ENCODE measurements around the gene PRDM7.
"Not testable (repeated sequence)": the region's sequence is repeated elsewhere in the genome, so short reads cannot be mapped to it uniquely, and the experiment has no call there.

Gene PRDM7

DNA sequence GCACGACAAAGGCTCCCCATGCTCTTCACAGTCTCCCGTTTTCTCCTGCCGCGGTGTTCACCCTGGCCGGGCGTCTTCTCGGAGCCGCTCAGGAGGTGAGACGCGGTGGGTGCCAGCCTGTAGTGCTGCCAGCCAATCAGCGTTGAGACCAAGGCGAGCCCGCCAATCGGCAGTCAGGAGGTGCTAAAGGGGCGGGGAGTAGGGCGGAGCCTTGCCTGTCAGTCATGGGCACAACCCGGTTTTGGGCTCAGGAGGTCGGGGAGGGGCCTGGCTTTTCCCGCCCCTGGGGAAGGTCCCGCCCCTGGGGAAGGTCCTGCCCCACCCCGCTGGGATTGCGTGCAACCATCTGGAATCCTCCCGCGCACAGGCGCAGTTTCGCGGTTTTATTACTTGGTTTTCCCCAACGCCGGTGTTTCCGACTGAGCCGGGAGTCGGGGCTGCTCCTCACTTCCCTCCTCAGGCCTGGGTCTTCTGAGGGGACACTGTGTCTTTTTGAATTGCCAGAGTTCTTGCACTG is at the start of gene PRDM7:
PRDM7 (minus strand) TSS at position 92 of the 517 bp plus-strand sequence. CDS start 1,421 bp downstream, outside the sequence.
- DNase-seq, result peak; percentile 99
- in situ Hi-C loops (cut with HindIII; ENCODE audit: low pct_ligation_motif_present, low pct_unique_long_range_greater_than_20kb, low sequenced_read_pairs), result no loop called here

DNA sequence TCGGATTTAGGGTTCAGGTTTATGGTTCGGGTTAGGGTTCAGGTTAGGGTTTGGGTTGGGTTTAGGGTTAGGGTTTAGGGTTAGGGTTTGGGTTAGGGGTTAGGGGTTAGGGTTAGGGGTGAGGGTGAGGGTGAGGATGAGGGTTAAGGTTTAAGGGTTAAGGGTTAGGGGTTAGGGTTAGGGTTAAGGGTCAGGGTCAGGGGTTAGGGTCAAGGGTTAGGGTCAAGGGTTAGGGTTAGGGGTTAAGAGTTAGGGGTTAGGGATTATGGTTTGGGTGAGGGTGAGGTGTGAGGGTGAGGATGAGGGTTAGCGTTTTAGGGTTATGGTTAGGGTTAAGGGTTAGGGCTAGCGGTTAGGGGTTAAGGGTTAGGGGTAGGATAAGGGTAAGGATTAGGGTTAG is 44.7 kb upstream of the PRDM7 start:
- in situ Hi-C loops (cut with HindIII; ENCODE audit: low pct_ligation_motif_present, low pct_unique_long_range_greater_than_20kb, low sequenced_read_pairs); DNase-seq: not testable (repeated sequence)

DNA sequence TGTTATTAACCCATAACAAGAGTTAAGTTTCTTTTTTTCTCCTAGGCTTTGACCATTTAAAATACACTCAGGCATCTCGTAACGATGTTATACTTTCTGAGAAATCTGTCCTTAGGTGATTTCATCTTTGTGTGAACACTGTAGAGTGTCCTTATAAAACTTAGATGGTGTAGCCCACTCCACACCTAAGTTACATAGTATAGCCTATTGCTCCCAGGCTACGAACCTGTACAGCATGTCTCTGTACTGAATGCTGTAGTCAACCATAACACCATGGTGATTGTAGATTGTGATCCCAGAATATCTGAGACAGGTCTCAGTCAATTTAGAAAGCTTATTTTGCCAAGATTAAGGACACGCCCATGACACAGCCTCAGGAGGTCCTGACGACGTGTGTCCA is 30.5 kb upstream of the PRDM7 start:
- DNase-seq; in situ Hi-C loops (cut with HindIII; ENCODE audit: low pct_ligation_motif_present, low pct_unique_long_range_greater_than_20kb, low sequenced_read_pairs): not testable (repeated sequence)

DNA sequence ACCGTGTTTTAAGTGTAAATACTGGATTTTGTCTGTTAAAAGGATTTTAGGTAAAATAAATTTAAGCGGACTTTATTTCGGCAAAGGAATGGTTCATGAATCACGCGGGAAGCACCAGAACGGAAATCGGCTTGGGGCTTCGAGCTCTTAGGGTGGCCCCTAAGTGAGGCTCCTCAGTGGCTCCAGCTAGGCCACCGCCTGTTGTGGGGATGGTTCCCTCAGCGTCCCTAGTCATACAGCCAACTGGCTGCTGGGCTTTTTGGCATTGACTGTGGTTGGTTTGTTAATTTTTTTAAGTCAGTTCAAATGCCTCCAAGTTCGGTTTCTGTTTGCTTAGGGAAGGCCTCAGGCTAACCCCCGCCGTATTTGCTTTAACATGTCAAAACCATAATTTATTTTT is 29.9 kb upstream of the PRDM7 start:
- DNase-seq; in situ Hi-C loops (cut with HindIII; ENCODE audit: low pct_ligation_motif_present, low pct_unique_long_range_greater_than_20kb, low sequenced_read_pairs): not testable (repeated sequence)

DNA sequence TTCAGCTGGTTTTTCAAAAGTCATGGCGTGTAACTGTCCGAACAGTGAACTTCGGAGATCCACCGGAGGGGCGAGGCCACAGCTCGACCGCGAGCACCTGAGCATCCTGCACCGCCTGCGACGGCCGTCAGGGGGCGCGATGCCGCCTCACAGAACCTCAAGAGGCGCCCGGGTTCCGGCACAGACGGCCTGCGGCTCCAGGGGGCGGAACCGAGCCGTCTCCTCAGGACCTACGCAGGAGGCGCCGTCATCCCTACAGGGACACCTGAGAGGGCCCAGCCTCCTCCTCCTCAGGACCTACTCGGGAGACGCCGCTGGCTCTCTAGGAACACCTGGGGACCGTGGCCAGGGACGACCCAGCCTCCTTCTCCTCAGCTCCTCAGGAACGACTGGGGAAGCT is 29.1 kb upstream of the PRDM7 start:
- DNase-seq; in situ Hi-C loops (cut with HindIII; ENCODE audit: low pct_ligation_motif_present, low pct_unique_long_range_greater_than_20kb, low sequenced_read_pairs): not testable (repeated sequence)

DNA sequence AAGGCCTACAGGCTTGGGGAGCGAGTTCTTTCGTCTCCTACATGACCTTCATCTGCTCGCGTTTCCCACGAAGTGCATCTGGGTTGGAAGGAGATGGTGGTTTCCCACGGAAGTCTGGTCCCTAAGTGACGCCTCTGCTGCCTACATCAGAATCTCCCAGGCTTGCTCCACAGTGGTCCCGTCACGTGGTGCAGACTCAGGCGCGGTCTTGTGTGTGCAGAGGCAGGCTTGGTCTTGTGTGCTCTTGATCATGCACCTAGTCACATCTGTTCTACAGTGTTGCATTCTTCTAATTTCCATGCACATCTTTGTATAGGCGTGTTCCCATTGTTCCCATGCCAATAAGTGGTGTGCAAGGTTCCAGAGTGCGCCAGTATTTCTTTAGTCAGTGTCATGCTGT is 27.6 kb upstream of the PRDM7 start:
- DNase-seq; in situ Hi-C loops (cut with HindIII; ENCODE audit: low pct_ligation_motif_present, low pct_unique_long_range_greater_than_20kb, low sequenced_read_pairs): not testable (repeated sequence)

DNA sequence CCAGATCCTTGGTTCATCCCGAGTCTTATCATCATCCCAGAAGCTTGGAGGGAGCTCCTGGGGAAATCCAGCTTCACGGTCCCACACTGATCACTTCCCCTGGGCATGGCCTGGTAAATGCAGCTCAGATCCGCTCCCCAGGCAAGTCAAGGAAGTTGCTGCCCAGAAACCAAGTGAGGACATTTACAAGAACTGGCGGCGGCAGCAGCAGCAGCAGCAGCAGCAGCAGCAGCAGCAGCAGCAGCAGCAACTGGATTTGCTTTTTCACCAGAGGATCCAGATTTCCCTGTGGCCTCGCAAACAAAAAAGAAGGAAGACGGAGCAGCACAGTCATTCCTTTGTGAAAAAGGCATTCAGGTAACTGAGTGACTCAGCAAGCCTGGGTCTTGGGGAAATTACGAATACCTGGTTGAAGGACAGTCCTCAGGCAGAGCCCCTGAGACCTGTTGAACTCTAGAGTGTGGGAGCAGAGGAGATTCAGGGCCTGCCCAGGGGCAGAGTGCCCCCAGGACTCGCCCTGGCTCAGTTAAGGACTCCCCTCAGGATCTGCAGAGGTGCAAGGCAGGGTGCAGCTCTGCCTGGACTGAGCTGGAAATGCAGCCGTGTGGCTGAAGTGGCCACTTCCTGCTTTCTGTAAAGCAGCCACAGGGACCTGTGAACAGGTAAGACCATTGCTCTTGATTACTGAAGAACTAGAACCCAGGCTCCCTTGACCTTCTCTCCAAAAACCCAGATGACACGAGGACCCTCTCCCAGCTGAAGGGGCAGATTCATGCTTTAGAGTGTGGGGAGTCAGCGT is 25.2 kb upstream of the PRDM7 start:
- DNase-seq; in situ Hi-C loops (cut with HindIII; ENCODE audit: low pct_ligation_motif_present, low pct_unique_long_range_greater_than_20kb, low sequenced_read_pairs): not testable (repeated sequence)

DNA sequence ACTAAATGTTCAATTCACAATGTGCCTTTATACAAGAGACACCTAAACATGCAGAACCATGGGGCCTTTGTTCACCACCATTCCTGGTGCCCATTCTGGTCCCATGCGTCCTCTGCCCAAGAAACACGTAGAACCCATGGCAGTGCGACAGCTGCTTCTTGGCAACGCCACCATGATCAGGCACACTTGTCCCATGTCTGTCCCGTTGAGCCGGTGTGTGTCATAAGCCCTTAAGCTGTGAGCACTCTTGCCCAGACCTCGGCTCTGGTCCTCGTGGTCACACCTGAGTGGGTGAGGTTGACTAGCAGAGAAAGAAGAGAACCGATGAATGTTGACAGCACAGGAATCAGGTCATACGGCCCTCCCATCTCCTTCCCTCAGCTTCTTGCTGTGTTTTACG is 24.2 kb upstream of the PRDM7 start:
- DNase-seq; in situ Hi-C loops (cut with HindIII; ENCODE audit: low pct_ligation_motif_present, low pct_unique_long_range_greater_than_20kb, low sequenced_read_pairs): not testable (repeated sequence)

DNA sequence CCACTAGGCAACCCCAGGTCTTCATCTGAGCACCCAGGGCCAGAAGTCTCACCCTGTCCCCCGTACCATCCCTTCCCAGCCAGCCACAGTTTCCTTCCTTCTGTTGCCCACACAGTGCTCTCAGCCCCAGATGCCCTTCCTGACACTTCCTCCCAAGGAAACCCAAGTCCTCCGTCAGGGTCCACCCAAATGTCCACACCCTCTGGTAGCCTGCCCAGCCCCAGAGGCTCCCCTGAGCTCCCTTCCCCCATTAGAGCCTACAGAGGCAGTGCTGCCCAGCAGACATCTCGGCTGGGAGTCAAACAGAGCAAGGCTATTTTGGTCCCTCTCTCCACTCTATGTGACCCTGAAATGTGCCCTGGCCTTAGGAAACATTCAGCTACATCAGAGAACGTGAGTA is 23.7 kb upstream of the PRDM7 start:
- DNase-seq; in situ Hi-C loops (cut with HindIII; ENCODE audit: low pct_ligation_motif_present, low pct_unique_long_range_greater_than_20kb, low sequenced_read_pairs): not testable (repeated sequence)

DNA sequence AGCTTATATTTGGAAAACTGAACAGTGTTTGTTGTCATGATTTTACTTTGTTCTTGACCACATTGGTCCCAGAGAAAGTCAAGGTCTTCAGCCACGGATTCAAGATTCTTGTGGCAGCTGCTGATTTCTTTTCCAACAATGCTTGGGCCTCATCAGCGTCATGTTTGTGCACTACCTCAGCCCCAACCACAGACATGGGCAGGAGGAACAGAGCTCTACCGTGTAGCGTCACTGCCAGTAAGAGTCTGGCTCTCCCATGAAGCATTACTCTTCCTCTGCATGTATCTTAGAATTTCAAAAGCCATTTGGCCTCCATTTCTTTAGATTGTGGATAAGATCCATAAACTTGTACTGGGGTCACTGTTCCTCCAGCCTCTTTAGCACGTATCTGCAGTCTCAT is 23.1 kb upstream of the PRDM7 start:
- not testable (repeated sequence) for DNase-seq

DNA sequence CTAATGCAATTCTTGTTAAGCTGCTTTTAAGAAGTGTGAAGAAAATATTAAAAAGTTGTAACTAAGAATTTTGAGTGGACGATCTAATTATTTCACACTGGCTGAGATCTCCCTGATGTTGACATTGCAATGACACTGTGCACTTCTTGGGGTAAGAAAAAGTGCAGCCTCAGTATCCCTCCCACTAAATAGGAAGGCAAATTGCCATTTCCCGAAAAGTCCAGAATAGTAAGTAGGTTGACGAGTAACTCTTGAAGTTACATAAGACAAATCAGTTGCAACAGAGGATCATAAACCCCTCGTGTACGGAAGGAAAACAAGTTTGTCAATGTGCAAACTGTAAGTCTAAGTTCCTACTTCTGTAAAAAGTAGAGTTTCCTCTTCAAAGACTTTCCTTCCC is 21.8 kb upstream of the PRDM7 start:
- DNase-seq; in situ Hi-C loops (cut with HindIII; ENCODE audit: low pct_ligation_motif_present, low pct_unique_long_range_greater_than_20kb, low sequenced_read_pairs): not testable (repeated sequence)

More for the DNA sequence above, 23.1 kb upstream of the PRDM7 start:
- in situ Hi-C loops (cut with HindIII; ENCODE audit: low pct_ligation_motif_present, low pct_unique_long_range_greater_than_20kb, low sequenced_read_pairs), result not testable (repeated sequence)

DNA sequence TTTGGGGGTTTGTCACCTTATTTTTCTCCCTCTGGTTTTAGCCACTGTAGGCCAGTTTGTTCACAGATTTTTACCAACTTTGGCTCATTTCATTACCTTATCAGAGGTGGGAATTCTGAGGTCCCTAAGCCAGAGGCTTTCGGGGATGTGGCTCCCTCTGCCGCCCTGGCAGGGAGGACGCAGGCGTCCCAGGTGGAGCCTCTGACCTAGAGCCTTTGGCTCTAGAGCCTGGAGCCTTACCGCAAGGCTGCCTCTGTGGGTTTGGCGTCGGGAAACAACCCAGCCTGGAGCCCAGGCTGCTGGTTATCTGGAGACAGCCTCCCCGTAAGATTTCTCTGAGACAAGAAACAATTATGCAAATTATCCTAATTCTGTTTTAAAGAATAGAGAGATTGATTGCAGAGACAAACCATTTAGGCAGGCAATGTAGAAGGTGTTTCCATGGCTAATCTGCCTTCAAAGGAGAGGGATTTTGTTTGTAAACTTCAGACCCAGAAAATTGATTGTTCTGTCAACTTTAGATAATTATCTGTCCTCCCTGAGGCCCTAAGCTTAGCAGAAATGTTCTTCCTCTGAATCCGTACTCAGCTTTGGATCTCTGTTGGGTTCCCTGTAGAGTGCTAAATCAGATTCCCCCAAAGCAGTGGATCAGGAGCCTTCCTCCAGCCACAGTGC is 20.0 kb upstream of the PRDM7 start:
- in situ Hi-C loops (cut with HindIII; ENCODE audit: low pct_ligation_motif_present, low pct_unique_long_range_greater_than_20kb, low sequenced_read_pairs); DNase-seq: not testable (repeated sequence)

DNA sequence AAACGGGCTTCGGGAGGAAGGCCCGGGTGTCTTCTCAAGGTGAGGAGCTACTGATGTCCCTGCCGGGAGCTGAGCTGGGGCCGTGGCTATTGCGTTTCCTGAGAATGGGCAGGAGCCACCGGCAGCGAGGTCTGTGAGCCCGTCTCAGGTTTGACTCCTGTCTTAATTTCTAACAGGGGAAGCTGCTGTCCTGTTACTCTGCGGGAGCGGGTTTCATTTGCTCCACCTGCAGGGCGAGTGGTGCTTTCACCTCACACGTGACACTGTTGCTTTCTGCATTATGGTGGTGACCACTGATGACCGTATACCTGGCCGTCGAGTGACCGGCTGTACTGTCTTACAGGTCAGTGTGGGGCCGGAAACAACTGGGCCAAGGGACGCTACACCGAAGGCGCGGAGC is 17.7 kb upstream of the PRDM7 start:
- in situ Hi-C loops (cut with HindIII; ENCODE audit: low pct_ligation_motif_present, low pct_unique_long_range_greater_than_20kb, low sequenced_read_pairs); DNase-seq: not testable (repeated sequence)

DNA sequence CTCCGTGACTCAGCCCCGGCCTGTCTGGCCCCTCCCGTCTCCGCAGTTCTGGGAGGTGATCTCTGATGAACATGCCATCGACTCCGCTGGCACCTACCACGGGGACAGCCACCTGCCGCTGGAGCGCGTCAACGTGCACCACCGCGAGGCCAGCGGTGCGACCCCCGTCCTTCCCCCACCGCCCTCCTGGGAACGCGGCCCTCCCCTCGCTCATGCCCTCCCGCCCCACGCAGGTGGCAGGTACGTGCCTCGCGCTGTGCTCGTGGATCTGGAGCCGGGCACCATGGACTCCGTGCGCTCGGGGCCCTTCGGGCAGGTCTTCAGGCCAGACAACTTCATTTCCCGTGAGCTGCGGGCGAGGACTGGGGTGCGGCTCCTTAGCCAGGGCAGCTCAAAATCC is 17.2 kb upstream of the PRDM7 start:
- DNase-seq; in situ Hi-C loops (cut with HindIII; ENCODE audit: low pct_ligation_motif_present, low pct_unique_long_range_greater_than_20kb, low sequenced_read_pairs): not testable (repeated sequence)

DNA sequence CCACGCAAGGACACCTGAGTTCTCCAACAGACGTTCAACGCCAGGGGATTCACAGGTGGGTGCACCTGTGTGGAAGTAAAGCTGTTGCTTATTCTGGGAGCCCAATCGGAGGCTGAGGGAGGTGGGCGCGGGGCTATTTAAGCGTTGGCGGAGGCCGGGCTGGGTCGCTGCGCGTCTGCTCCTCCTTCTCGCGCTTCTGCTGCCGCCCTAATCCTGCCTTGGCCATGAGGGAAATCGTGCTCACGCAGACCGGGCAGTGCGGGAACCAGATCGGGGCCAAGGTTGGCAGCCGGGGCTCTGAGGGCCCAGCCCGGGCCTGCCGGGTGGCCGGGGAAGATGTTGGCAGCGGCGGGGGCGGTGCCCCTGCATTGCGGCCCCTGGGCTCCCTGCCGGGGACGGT is 16.7 kb upstream of the PRDM7 start:
- DNase-seq; in situ Hi-C loops (cut with HindIII; ENCODE audit: low pct_ligation_motif_present, low pct_unique_long_range_greater_than_20kb, low sequenced_read_pairs): not testable (repeated sequence)

DNA sequence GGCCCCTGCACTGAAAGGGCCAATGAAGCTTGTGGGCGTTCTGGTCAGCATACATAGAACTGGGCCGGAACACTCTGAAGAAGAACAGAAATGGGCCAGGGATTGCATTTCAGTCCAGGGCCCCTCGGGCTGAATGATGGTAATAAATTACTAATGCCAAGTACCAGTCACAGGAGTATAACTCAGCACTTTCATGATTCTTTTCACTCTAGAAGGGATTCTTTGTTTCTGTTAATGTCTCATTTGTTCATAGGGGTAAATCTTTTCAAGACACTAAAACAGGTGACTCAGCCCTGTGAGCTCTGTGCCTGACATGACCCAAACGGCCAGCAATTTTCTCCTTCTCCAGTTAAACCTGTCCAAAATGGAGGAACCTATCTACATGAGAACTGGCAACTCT is 15.7 kb upstream of the PRDM7 start:
- DNase-seq; in situ Hi-C loops (cut with HindIII; ENCODE audit: low pct_ligation_motif_present, low pct_unique_long_range_greater_than_20kb, low sequenced_read_pairs): not testable (repeated sequence)

DNA sequence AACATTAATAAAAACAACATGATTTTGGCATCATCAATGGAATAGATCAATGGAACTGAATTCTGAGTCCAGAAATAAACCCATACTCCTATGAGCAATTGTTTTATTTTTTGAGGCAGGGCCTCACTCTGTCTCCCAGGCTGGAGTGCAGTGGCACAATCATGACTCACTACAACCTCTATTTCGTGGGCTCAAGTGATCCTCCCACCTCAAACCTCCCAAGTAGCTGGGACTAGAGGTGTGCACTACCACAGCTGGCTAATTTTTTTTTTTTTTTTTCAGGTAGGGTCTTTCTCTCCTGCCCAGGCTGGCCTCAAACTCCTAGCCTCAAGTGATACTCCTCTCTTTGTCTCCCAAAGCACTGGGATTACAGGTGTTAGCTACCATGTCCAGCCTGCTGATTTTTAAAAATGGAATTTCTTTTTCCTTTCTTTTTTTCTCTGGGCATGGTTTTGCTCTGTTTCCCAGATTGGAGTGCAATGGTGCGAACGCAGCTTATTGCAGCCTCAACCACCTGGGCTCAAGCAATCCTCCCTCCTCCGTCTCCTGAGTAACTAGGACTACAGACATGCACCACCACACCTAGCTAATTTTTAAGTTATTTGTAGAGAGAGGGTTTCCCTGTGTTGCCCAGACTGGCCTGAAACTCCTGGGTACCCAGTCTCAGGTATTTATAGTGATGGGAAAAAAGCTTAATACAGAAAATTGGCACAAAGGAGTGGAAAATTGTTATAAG is 7.3 kb upstream of the PRDM7 start:
- in situ Hi-C loops (cut with HindIII; ENCODE audit: low pct_ligation_motif_present, low pct_unique_long_range_greater_than_20kb, low sequenced_read_pairs), result no loop called here

DNA sequence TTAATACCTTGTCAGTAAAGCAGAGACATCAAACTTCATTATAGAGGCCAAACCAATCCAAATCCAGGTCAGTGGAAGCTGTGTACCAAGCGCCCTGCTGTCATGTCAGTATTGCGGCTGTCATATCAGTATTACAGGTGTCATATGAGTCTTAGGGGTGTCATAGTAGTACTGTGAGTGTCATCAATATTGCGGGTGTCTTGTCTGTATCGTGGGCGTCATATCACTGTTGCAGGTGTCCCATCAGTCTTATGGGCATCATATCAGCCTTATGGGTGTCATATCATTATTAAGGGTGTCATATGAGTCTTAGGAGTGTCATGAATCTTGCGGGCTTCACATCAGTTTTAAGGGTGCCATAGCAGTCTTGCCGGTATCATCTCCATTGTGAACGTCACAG is 6.0 kb upstream of the PRDM7 start:
- in situ Hi-C loops (cut with HindIII; ENCODE audit: low pct_ligation_motif_present, low pct_unique_long_range_greater_than_20kb, low sequenced_read_pairs), result no loop called here
- no peak for DNase-seq

More for the DNA sequence above, 7.3 kb upstream of the PRDM7 start:
- no peak for DNase-seq

DNA sequence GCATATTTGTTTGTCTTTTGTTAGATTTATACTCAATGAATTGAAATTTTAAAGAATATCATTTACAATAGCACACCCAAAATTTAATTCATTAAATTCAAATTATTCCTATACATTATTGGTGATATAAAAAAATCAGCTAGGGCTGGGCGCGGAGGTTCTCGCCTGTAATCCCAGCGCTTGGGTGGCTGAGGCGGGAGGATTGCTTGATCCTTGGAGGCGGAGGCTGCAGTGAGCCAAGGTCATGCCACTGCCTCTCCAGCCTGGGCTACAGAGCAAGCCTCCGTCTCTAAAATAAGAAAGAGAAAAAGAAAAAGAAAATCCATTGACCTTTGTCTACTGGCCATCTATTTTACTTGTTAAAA is 4.5 kb upstream of the PRDM7 start:
- in situ Hi-C loops (cut with HindIII; ENCODE audit: low pct_ligation_motif_present, low pct_unique_long_range_greater_than_20kb, low sequenced_read_pairs), result no loop called here
- DNase-seq, result no peak
